K562 (cell line): ENCODE results near the gene PES1. TPM values are rescaled to one million over a fixed set of nuclear protein-coding genes. Genes with fewer than 3 reads are reported as not detected.

Experiments
- ATAC-seq: fragments of 200-7000 bp; cut with Tn5 transposase; 3 replicates; pipeline ENCODE4 v1.9.1; 2020; ENCODE audit warnings: moderate library complexity
- BruUV-seq: library from RNA; stranded (reverse); fragments of 400-500 nt; replicated peaks from 2 replicates; lab custom pipeline; 2021; lab: Mats Ljungman, UMichigan
- CTCF ChIA-PET: fragments of 300-600 bp; formaldehyde crosslinking; extraction: SDS; loops from one replicate; lab custom pipeline; 2021; ENCODE audit warnings: low intra/inter-chr PET ratio; lab: Yijun Ruan, JAX
- POLR2A ChIA-PET: fragments of 300-600, 350-650 bp; sonication (Branson Sonifier 250); formaldehyde crosslinking; extraction: SDS; loops from one replicate; lab custom pipeline; 2021; ENCODE audit warnings: antibody characterized with exemption, inconsistent platforms; lab: Yijun Ruan, JAX
- DNase-seq, 4 experiments: peaks; one replicate each; pipeline versions ENCODE4 v3.0.0 to v3.0.0-alpha.2; 2011 to 2018; ENCODE audit warnings: low spot score in 3 of 4, mixed read lengths in 3 of 4; ENCODE audit errors: extremely low read depth in 1 of 4
- FAIRE-seq: peaks from 2 replicates; lab custom pipeline; 2011; peaks lifted over from hg19 to GRCh38; lab: Jason Lieb, UNC
- H2AFZ ChIP-seq: 2 replicates; pipeline ENCODE4 v1.6.0; 2011; ENCODE audit warnings: low read depth, low read length, control low read depth, inconsistent platforms
- H3K27ac ChIP-seq: fragments of 200-600 bp; 3 replicates; pipeline ENCODE4 v1.8.0; 2011; ENCODE audit warnings: low read depth, mild to moderate bottlenecking, control low read depth, inconsistent platforms, low read length, moderate library complexity, mixed read lengths; ENCODE audit errors: extremely low read depth
- H3K27me3 ChIP-seq, 2 experiments: fragments of 300-600 bp in 1 of 2; 2 replicates in 1 of 2; 3 replicates in 1 of 2; pipeline versions ENCODE4 v1.6.0 to v1.8.0; 2011; ENCODE audit warnings: inconsistent platforms in 2 of 2, low read length in 2 of 2, mild to moderate bottlenecking in 1 of 2, mixed read lengths in 1 of 2, moderate library complexity in 1 of 2; ENCODE audit not compliant: control insufficient read depth in 2 of 2, insufficient read depth in 2 of 2
- H3K36me3 ChIP-seq: fragments of 300-600 bp; 3 replicates; pipeline ENCODE4 v1.8.0; 2011; ENCODE audit warnings: mild to moderate bottlenecking, low read length, inconsistent platforms; ENCODE audit not compliant: control insufficient read depth, insufficient read depth
- H3K4me1 ChIP-seq, 2 experiments: fragments of 200-600 bp in 1 of 2; replicated peaks in 1 of 2; 2 replicates in 1 of 2; 3 replicates in 1 of 2; pipeline versions ENCODE4 v1.5.1 to v1.8.0; 2011; ENCODE audit warnings: inconsistent platforms in 2 of 2, low read length in 2 of 2, mild to moderate bottlenecking in 1 of 2, mixed read lengths in 1 of 2, moderate library complexity in 1 of 2; ENCODE audit not compliant: control insufficient read depth in 2 of 2, insufficient read depth in 2 of 2
- H3K4me2 ChIP-seq: 2 replicates; pipeline ENCODE4 v1.6.1; 2011; ENCODE audit warnings: low read length, control low read depth, inconsistent platforms, mixed read lengths; ENCODE audit not compliant: insufficient read depth
- H3K4me3 ChIP-seq: fragments of 200-600 bp; sonication (generic), shearing (Covaris generic); 2 replicates; pipeline ENCODE4 v1.5.1; 2016; ENCODE audit warnings: control low read depth, inconsistent platforms
- H3K79me2 ChIP-seq: fragments of 200-600 bp; 3 replicates; pipeline ENCODE4 v1.8.0; 2011; ENCODE audit warnings: low read length, inconsistent platforms; ENCODE audit not compliant: control insufficient read depth, insufficient read depth
- H3K9ac ChIP-seq, 2 experiments: 2 replicates each; pipeline versions ENCODE4 v1.6.0 to v1.6.1; 2011; ENCODE audit warnings: low read depth in 2 of 2, low read length in 2 of 2, control low read depth in 1 of 2, inconsistent platforms in 1 of 2, mild to moderate bottlenecking in 1 of 2, mixed read lengths in 1 of 2; ENCODE audit not compliant: insufficient read depth in 1 of 2
- H3K9me1 ChIP-seq: one replicate; pipeline ENCODE4 v1.6.0; 2011; ENCODE audit warnings: inconsistent platforms, mild to moderate bottlenecking, low read length, moderate library complexity; ENCODE audit not compliant: control insufficient read depth, insufficient read depth
- H3K9me3 ChIP-seq: replicated peaks from 2 replicates; pipeline ENCODE4 v1.5.1; 2011; ENCODE audit warnings: low read depth, low read length, inconsistent platforms; ENCODE audit not compliant: control insufficient read depth, insufficient read depth
- H4K20me1 ChIP-seq: replicated peaks from 2 replicates; pipeline ENCODE4 v1.6.1; 2011; ENCODE audit warnings: low read length, inconsistent platforms, mixed read lengths; ENCODE audit not compliant: control insufficient read depth, insufficient read depth
- CREB3 ChIP-seq: fragments of 450-650 bp; conservative IDR thresholded peaks from 2 replicates; pipeline ENCODE4 v1.6.1; 2016; ENCODE audit warnings: missing genetic modification characterization, low read depth, mild to moderate bottlenecking, missing compliant biosample characterization, moderate library complexity
- SOX6 ChIP-seq: fragments of 450-650 bp; IDR thresholded peaks from 2 replicates; pipeline ENCODE4 v1.6.1; 2014; ENCODE audit warnings: mild to moderate bottlenecking
- TAF9B ChIP-seq: fragments of 450-650 bp; IDR thresholded peaks from 2 replicates; pipeline ENCODE4 v1.6.1; 2018; ENCODE audit warnings: mild to moderate bottlenecking; ENCODE audit not compliant: partially characterized antibody
- TCF15 ChIP-seq: fragments of 250-450 bp; sonication (Bioruptor Pico); IDR thresholded peaks from 2 replicates; pipeline ENCODE4 v1.8.0; 2022; ENCODE audit warnings: moderate library complexity, mild to moderate bottlenecking, inconsistent platforms
- ZC3H4 ChIP-seq: sonication (generic); formaldehyde crosslinking; IDR thresholded peaks from 2 replicates; pipeline ENCODE4 v1.9.0; 2021; ENCODE audit warnings: missing genetic modification reagents, borderline replicate concordance
- ZNF561 ChIP-seq: fragments of 450-650 bp; formaldehyde crosslinking; conservative IDR thresholded peaks from 2 replicates; pipeline ENCODE4 v1.4.0; 2020; ENCODE audit warnings: mild to moderate bottlenecking, moderate library complexity
- WGBS: fragments of 100-300 bp; shearing (Covaris generic); methylation state at CpG from one replicate; pipeline ENCODE4 v1.1.6; 2016; ENCODE audit warnings: low coverage, mixed read lengths; ENCODE audit not compliant: insufficient coverage; ENCODE audit errors: missing lambda C conversion rate; 5-methylcytosine and 5-hydroxymethylcytosine counted together
- in situ Hi-C: fragments of 300-500 bp; cut with MboI; formaldehyde crosslinking; loops from 4 replicates; pipeline ENCODE4 v1.15.0; 2018; ENCODE audit warnings: inconsistent platforms, mixed read lengths
- intact Hi-C: fragments of 100-400 bp; cut with micrococcal nuclease; formaldehyde crosslinking; loops from 2 replicates; pipeline ENCODE4 v1.14.2; 2022
- polyA plus RNA-seq, 8 experiments: library from polyadenylated mRNA; depleted of rRNA in 4 of 8; stranded (reverse) in 5 of 8; unstranded in 3 of 8; fragments of >200 nt; fragmentation: Nextera tagmentation in 2 of 8; fragmentation: Illumina TruSeq in 1 of 8; extraction: Ambion mirVana in 2 of 8; extraction: Trizol in 1 of 8; gene quantifications; 2 replicates each; pipeline versions ENCODE4 v1.2.1 to v1.2.3, GENCODE V29; 2011 to 2014; ENCODE audit warnings: inconsistent platforms in 1 of 8, missing spikeins in 1 of 8
- total RNA-seq, 7 experiments: library from RNA; depleted of rRNA in 6 of 7; stranded (reverse); fragments of >200 nt in 6 of 7; fragmentation: Illumina TruSeq in 2 of 7; extraction: Trizol in 2 of 7; gene quantifications; 2 replicates each; pipeline versions ENCODE4 v1.2.1 to v1.2.3, GENCODE V29; 2011 to 2021; ENCODE audit warnings: low replicate concordance in 1 of 7
- TF ChIP-seq, protein P1 (sequence below): fragments of 450-650 bp; IDR thresholded peaks from 2 replicates; pipeline ENCODE4 v1.6.1; 2016; ENCODE audit warnings: mild to moderate bottlenecking, moderate library complexity

The PES1 gene
- total and polyA plus RNA-seq, 9 of the 15 experiments (the other 6 are each of a cell fraction or from before 2014, with no cell fraction given) = 6.5 to 158 (median 94.3) TPM

- POLR2A ChIA-PET = interaction anchor here (0.6 to 2.8 kb wide), 5 partner anchors 9 to 578 kb away, joined by 3 to 17 read pairs (median 3); partner anchors contain the start of genes PES1 and SLC35E4
- H2AFZ ChIP-seq = peak overlapping the region; percentile 85
- no peaks in the 10 kb centered on the region for H3K36me3 ChIP-seq
- H3K27me3 ChIP-seq = no peaks in the 10 kb centered on the region
- TSS peak; percentile 58 for BruUV-seq
- DNase-seq (peak; percentile 81 to 87 (median 83)), FAIRE-seq (peak; percentile 97), ATAC-seq (peak; percentile 84)
- H3K9ac ChIP-seq = peak overlapping the region; percentile 63 to 87
- H3K79me2 ChIP-seq = no peaks in the 10 kb centered on the region
- H3K4me1 ChIP-seq = peaks cover 21 to 41% of the 10 kb centered on the region in 2 experiments
- no peaks in the 10 kb centered on the region for H4K20me1 ChIP-seq
- H3K9me3 ChIP-seq = no peaks in the 10 kb centered on the region
- H3K9me1 ChIP-seq = no peaks in the 10 kb centered on the region
- no peak overlapping the region for H3K4me3 ChIP-seq
- intact Hi-C loops = no loop called here
- CTCF ChIA-PET = no interaction called here
- peak overlapping the region; percentile 78 for H3K27ac ChIP-seq
- H3K4me2 ChIP-seq = peak overlapping the region; percentile 71
- in situ Hi-C loops = loop anchor here (10.0 kb wide), 1 partner anchor 325 kb away; the partner anchor contains the start of gene CASTOR1
- 29% methylated on average over 15 of the region's 17 CpGs for WGBS
- TF ChIP-seq ZNF561 (CRISPR knock-in tag) (no peak), TCF15 (CRISPR knock-in tag) (no peak), CREB3 (tag) (peak; percentile 75; the same call in 1 of the 2 replicates), TAF9B (peak; percentile 77), SOX6 (peak; percentile 22; the same call in 1 of the 2 replicates), ZC3H4 (no peak)
- TF ChIP-seq, protein P1, sequence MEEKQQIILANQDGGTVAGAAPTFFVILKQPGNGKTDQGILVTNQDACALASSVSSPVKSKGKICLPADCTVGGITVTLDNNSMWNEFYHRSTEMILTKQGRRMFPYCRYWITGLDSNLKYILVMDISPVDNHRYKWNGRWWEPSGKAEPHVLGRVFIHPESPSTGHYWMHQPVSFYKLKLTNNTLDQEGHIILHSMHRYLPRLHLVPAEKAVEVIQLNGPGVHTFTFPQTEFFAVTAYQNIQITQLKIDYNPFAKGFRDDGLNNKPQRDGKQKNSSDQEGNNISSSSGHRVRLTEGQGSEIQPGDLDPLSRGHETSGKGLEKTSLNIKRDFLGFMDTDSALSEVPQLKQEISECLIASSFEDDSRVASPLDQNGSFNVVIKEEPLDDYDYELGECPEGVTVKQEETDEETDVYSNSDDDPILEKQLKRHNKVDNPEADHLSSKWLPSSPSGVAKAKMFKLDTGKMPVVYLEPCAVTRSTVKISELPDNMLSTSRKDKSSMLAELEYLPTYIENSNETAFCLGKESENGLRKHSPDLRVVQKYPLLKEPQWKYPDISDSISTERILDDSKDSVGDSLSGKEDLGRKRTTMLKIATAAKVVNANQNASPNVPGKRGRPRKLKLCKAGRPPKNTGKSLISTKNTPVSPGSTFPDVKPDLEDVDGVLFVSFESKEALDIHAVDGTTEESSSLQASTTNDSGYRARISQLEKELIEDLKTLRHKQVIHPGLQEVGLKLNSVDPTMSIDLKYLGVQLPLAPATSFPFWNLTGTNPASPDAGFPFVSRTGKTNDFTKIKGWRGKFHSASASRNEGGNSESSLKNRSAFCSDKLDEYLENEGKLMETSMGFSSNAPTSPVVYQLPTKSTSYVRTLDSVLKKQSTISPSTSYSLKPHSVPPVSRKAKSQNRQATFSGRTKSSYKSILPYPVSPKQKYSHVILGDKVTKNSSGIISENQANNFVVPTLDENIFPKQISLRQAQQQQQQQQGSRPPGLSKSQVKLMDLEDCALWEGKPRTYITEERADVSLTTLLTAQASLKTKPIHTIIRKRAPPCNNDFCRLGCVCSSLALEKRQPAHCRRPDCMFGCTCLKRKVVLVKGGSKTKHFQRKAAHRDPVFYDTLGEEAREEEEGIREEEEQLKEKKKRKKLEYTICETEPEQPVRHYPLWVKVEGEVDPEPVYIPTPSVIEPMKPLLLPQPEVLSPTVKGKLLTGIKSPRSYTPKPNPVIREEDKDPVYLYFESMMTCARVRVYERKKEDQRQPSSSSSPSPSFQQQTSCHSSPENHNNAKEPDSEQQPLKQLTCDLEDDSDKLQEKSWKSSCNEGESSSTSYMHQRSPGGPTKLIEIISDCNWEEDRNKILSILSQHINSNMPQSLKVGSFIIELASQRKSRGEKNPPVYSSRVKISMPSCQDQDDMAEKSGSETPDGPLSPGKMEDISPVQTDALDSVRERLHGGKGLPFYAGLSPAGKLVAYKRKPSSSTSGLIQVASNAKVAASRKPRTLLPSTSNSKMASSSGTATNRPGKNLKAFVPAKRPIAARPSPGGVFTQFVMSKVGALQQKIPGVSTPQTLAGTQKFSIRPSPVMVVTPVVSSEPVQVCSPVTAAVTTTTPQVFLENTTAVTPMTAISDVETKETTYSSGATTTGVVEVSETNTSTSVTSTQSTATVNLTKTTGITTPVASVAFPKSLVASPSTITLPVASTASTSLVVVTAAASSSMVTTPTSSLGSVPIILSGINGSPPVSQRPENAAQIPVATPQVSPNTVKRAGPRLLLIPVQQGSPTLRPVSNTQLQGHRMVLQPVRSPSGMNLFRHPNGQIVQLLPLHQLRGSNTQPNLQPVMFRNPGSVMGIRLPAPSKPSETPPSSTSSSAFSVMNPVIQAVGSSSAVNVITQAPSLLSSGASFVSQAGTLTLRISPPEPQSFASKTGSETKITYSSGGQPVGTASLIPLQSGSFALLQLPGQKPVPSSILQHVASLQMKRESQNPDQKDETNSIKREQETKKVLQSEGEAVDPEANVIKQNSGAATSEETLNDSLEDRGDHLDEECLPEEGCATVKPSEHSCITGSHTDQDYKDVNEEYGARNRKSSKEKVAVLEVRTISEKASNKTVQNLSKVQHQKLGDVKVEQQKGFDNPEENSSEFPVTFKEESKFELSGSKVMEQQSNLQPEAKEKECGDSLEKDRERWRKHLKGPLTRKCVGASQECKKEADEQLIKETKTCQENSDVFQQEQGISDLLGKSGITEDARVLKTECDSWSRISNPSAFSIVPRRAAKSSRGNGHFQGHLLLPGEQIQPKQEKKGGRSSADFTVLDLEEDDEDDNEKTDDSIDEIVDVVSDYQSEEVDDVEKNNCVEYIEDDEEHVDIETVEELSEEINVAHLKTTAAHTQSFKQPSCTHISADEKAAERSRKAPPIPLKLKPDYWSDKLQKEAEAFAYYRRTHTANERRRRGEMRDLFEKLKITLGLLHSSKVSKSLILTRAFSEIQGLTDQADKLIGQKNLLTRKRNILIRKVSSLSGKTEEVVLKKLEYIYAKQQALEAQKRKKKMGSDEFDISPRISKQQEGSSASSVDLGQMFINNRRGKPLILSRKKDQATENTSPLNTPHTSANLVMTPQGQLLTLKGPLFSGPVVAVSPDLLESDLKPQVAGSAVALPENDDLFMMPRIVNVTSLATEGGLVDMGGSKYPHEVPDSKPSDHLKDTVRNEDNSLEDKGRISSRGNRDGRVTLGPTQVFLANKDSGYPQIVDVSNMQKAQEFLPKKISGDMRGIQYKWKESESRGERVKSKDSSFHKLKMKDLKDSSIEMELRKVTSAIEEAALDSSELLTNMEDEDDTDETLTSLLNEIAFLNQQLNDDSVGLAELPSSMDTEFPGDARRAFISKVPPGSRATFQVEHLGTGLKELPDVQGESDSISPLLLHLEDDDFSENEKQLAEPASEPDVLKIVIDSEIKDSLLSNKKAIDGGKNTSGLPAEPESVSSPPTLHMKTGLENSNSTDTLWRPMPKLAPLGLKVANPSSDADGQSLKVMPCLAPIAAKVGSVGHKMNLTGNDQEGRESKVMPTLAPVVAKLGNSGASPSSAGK = peak; percentile 87
Measured at GRCh38 chr22:30609260-30610185, 17.8 kb upstream of the PES1 start.
